Measurements from ENCODE around the gene FOXO6. TPM values are rescaled to one million over a fixed set of nuclear protein-coding genes. Genes with fewer than 3 reads are reported as not detected.

Gene FOXO6
- total and polyA plus RNA-seq, 2 donors from 2014 or later: 0.47 to 1.0 TPM

- DNase-seq: peak in 2 of 5 donors; percentile 40 to 43
- no peak for FAIRE-seq
- H3K9ac ChIP-seq (ENCODE audit: low read length in 3 of 3): no peak overlapping the region
- H3K4me3 ChIP-seq (ENCODE audit: low read length in 3 of 3): no peak overlapping the region
- no peaks in the 10 kb centered on the region for H3K4me1 ChIP-seq (ENCODE audit: control insufficient read depth in 2 of 3, insufficient read depth in 2 of 3, low read depth in 1 of 3, low read length in 3 of 3)
- H3K27me3 ChIP-seq (ENCODE audit: control insufficient read depth, insufficient read depth, low read length): no peaks in the 10 kb centered on the region
- H3K36me3 ChIP-seq (ENCODE audit: control insufficient read depth in 2 of 3, insufficient read depth in 3 of 3, low read length in 3 of 3): no peaks in the 10 kb centered on the region
- intact Hi-C loops (cut with DNase I): no loop called here
- no peak for TF ChIP-seq CTCF (IDR thresholded peaks at IDR 0.05; ENCODE audit: borderline replicate concordance, extremely low read depth, insufficient read depth)
- H3K27ac ChIP-seq (ENCODE audit: low read depth in 2 of 2, low read length in 2 of 2): no peak overlapping the region
- peaks cover 0 to 5% (median 1%) of the 10 kb centered on the region in 3 donors for H3K9me3 ChIP-seq (ENCODE audit: control insufficient read depth in 2 of 3, insufficient read depth in 1 of 3, low read length in 3 of 3)
Observed at GRCh38 chr1:41341772-41342562, 19.3 kb upstream of the FOXO6 start.

GRCh38 chr1:41342774-41343355 is 18.4 kb upstream of the FOXO6 start:
- TF ChIP-seq CTCF (IDR thresholded peaks at IDR 0.05; ENCODE audit: borderline replicate concordance, extremely low read depth, insufficient read depth): no peak
- Histone ChIP-seq H3K27me3 (ENCODE audit: control insufficient read depth, insufficient read depth, low read length) (no peaks in the 10 kb centered on the region), H3K4me1 (ENCODE audit: control insufficient read depth in 2 of 3, insufficient read depth in 2 of 3, low read depth in 1 of 3, low read length in 3 of 3) (peaks cover 0 to 6% (median 2%) of the 10 kb centered on the region in 3 donors), H3K27ac (ENCODE audit: low read depth in 2 of 2, low read length in 2 of 2) (no peak overlapping the region), H3K36me3 (ENCODE audit: control insufficient read depth in 2 of 3, insufficient read depth in 3 of 3, low read length in 3 of 3) (no peaks in the 10 kb centered on the region), H3K9ac (ENCODE audit: low read length in 3 of 3) (no peak overlapping the region), H3K4me3 (ENCODE audit: low read length in 3 of 3) (no peak overlapping the region), H3K9me3 (ENCODE audit: control insufficient read depth in 2 of 3, insufficient read depth in 1 of 3, low read length in 3 of 3) (peaks cover 0 to 5% (median 1%) of the 10 kb centered on the region in 3 donors)
- intact Hi-C loops (cut with DNase I): no loop called here
- FAIRE-seq: no peak
- DNase-seq: no peak

GRCh38 chr1:41343790-41344699 is 17.2 kb upstream of the FOXO6 start:
- peaks cover 0 to 6% (median 2%) of the 10 kb centered on the region in 3 donors for H3K4me1 ChIP-seq (ENCODE audit: control insufficient read depth in 2 of 3, insufficient read depth in 2 of 3, low read depth in 1 of 3, low read length in 3 of 3)
- FAIRE-seq (no peak), DNase-seq (no peak)
- H3K9me3 ChIP-seq (ENCODE audit: control insufficient read depth in 2 of 3, insufficient read depth in 1 of 3, low read length in 3 of 3): no peaks in the 10 kb centered on the region
- no peaks in the 10 kb centered on the region for H3K27me3 ChIP-seq (ENCODE audit: control insufficient read depth, insufficient read depth, low read length)
- intact Hi-C loops (cut with DNase I): no loop called here
- H3K9ac ChIP-seq (ENCODE audit: low read length in 3 of 3): no peak overlapping the region
- TF ChIP-seq CTCF (IDR thresholded peaks at IDR 0.05; ENCODE audit: borderline replicate concordance, extremely low read depth, insufficient read depth): no peak
- H3K36me3 ChIP-seq (ENCODE audit: control insufficient read depth in 2 of 3, insufficient read depth in 3 of 3, low read length in 3 of 3): no peaks in the 10 kb centered on the region
- no peak overlapping the region for H3K4me3 ChIP-seq (ENCODE audit: low read length in 3 of 3)
- H3K27ac ChIP-seq (ENCODE audit: low read depth in 2 of 2, low read length in 2 of 2): no peak overlapping the region

All from kidney (tissue), 14 donors.